Measurements from ENCODE around the gene LPXN. TPM values are rescaled to one million over a fixed set of nuclear protein-coding genes. Genes with fewer than 3 reads are reported as not detected.

Gene LPXN
- polyA plus RNA-seq, 3 donors, result 6.9 to 10.5 (median 8.0) TPM

DNA sequence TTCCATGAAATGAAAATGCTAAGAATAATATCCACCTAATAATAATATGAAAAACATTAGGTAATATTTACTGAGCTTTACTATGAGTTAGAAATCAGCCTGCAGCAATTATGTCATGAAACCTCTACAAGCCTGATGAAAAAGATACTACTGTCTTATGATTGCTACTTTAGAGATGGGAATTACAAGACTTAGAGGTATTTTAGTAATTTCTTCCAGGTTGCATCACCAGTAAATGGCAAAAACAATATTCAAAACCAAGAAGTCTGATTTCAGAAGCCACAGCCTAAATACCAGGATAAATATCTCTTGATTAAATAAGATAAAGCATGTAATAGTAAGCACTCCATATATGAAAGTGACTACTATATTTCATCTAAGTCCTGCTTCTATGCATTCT, 81.6 kb downstream of the LPXN start:
- no peak for DNase-seq (ENCODE audit: extremely low read depth in 1 of 11, low read depth in 9 of 11, low spot score in 4 of 11)

DNA sequence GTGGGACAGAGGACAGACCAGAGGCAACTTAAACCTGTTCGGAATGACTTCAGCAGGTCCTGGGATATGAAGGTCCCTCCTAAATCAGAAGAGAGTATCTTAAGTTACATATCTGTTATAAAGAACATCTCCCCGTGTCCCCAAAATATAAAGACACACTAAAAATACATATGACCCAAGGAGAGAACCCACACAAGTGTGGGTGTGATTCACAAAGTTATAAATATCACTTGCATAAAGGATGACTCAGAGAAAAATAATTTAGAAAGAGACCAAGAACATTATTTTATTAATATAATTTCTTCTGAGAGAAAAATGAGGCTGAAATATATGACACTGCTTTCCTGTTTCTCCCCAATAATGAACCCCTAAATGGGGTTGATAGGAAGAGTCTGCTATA, 82.0 kb downstream of the LPXN start:
- no peak for DNase-seq (ENCODE audit: extremely low read depth in 1 of 11, low read depth in 9 of 11, low spot score in 4 of 11)

DNA sequence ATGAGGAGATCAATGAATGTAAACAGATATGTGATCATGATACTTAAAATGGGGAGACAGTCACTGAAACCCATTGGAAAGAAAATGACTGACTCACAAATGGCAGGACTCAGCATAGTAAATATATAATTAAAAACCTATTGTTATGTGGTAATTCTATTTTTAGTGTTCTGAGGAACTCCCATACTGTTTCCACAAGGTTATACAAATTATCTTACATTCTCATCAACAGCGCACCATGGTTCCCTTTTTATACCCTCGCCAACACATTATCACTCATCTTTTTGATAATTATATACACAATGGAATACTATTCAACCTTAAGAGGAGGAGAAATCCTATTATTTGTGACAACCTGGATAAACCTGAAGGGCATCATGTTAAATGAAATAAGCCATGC, 84.8 kb downstream of the LPXN start:
- DNase-seq (ENCODE audit: extremely low read depth in 1 of 11, low read depth in 9 of 11, low spot score in 4 of 11), result no peak

DNA sequence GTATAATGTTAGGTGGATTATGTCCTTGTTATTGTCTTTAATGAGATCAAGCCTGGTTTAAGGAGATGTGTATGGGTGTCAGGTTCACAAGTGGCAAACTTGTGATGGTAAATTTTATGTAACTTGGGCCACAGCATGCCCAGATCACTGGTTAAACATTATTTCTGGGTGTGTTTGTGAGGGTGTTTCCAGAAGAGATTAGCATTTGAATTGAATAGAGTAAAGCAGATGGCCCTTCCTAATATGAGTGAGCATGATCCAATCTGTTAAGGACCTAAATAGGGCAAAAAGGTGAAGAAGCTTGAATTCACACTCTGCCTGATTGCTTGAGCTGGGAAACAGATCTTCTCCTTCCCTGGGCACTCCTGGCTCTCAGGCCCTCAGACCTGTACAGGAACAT, 88.5 kb downstream of the LPXN start:
- no peak for DNase-seq (ENCODE audit: extremely low read depth in 1 of 11, low read depth in 9 of 11, low spot score in 4 of 11)

DNA sequence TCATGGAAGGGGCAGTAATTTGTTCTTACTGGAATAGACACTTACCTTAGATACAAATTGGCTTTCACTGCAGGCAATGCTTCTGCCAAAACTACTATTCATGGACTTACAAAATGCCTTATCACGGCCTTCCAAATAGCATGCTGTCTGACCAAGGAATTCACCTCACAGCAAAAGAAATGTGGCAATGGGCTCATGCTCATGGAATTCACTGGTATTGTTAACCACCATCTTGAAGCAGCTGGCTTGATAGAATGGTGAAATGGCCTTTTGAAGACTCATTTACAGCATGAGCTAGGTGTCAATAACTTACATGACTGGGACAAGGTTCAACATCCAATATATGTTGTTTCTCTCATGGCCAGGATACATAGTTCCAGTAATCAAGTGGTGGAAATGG, 89.7 kb downstream of the LPXN start:
- no peak for DNase-seq (ENCODE audit: extremely low read depth in 1 of 11, low read depth in 9 of 11, low spot score in 4 of 11)

Other genes starting within 250 kb of the LPXN start
- gene OR5B17, start 216.8 kb downstream of the LPXN start, polyA plus RNA-seq (ENCODE audit: insufficient read length in 3 of 3), result not detected
- gene OR5B3, start 169.0 kb downstream of the LPXN start, polyA plus RNA-seq (ENCODE audit: insufficient read length in 3 of 3), result not detected
- gene OR5B2, start 147.7 kb downstream of the LPXN start, polyA plus RNA-seq (ENCODE audit: insufficient read length in 3 of 3), result not detected
- not detected for gene OR5B12, start 133.6 kb downstream of the LPXN start, polyA plus RNA-seq (ENCODE audit: insufficient read length in 3 of 3)
- not detected for gene OR5B21, start 67.8 kb downstream of the LPXN start, polyA plus RNA-seq (ENCODE audit: insufficient read length in 3 of 3)
- 10 to 100 TPM; 58.1 to 68.4 (median 58.3) TPM for gene ZFP91, start 3.2 kb upstream of the LPXN start, polyA plus RNA-seq (ENCODE audit: insufficient read length in 3 of 3)
- gene CNTF, start 46.8 kb upstream of the LPXN start, polyA plus RNA-seq (ENCODE audit: insufficient read length in 3 of 3), result 1 to 10 TPM; 1.2 to 1.8 (median 1.6) TPM
- 100 to 1,000 TPM; 156 to 192 (median 168) TPM for gene GLYAT, start 156.1 kb upstream of the LPXN start, polyA plus RNA-seq (ENCODE audit: insufficient read length in 3 of 3)

All from renal cortex interstitium (tissue), 11 donors.